HG03060 (cell line): ENCODE data around the gene CLCN7.

Source experiments
- ATAC-seq: cut with Tn5 transposase; IDR thresholded peaks from one replicate; pipeline ENCODE4 v1.9.1; 2021; ENCODE audit warnings: low read depth, moderate number of reproducible peaks; ENCODE audit not compliant: unreplicated experiment

Gene CLCN7

DNA sequence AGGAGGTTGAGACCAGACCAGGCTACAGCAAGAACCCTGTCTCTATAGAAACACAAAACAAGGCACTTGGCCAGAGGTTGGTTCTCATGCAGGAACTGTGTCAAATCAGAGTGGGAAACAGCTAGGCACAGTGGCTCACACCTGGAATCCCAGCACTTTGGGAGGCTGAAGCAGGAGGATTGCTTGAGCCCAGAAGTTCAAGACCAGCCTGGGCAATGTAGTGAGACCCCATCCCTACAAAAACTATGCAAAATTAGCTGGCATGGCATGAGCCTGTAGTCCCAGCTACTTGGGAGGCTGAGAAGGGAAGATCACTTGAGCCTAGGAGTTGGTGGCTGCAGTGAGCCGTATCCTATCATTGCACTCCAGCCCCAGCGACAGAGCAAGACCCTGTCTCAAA lies 62.0 kb downstream of the CLCN7 start:
- no peak for ATAC-seq

DNA sequence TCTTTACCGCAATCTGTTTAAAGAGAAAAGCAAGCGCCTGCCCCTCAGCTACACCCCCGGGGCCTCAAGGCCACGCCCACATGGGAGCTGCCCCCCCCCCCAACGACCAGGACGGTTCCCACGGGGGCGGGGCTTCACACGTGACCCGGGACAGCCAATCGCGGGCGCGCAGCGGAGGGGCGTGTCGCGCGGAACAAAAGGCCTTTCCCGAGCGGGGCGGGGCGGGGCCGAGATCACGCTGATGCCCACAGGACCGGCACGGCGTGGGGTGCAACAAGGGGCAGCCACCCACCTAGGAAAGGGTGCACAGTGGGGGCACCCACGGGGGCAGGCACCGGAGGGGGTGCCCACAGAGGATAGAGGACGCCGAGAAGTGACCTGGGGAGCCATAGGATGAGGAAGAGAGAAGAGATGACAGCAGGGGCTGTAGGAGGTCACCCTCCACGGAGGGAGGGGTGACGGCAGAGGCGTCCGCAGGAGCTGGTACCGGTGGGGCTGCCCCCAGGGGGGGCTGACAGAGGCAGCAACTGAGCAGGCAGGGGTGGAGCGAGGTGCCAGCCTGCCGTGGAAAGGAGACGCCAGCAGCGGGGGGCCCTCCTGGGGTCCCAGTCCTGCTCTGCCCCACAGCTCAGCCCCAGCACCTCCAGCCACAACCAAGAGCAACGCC lies 66.5 kb downstream of the CLCN7 start:
- ATAC-seq, result no peak

DNA sequence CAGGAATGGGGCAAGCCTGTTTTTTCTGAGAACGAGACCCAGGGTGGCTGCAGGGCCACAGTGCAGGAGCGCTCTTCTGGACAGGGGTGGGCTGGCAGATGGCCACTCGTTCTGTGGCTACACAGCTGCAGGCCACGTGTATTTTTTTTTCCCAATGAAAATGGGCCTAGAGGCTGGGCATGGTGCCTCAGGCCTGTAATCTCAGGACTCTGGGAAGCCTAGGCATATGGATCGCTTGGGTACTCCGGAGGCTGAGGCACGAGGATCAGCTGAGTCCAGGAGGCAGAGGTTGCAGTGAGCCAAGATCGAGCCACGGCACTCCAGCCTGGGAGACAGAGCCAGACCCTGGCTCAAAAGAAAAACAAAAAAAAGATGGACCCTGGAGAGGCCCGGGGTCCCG lies 67.1 kb downstream of the CLCN7 start:
- ATAC-seq, result no peak

DNA sequence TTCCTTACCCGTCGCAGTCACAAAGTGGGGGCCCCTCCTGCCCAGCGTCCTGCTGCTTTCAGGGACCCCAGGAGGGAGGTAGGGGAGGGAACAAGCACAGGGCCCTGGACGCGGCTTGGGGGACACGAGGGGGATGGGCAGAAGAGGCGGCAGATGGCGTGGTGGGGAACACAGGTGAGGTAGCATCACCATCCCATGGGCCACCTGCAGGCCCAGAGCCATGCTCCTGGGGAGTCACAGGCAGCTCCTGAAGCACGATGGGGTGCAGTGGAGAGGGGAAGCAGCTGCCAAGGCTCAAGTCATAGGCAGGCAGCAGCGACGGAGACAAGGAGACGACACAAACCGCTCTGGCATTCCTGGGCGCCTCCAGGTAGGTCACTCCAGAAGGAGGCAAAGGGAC lies 71.1 kb downstream of the CLCN7 start:
- no peak for ATAC-seq

DNA sequence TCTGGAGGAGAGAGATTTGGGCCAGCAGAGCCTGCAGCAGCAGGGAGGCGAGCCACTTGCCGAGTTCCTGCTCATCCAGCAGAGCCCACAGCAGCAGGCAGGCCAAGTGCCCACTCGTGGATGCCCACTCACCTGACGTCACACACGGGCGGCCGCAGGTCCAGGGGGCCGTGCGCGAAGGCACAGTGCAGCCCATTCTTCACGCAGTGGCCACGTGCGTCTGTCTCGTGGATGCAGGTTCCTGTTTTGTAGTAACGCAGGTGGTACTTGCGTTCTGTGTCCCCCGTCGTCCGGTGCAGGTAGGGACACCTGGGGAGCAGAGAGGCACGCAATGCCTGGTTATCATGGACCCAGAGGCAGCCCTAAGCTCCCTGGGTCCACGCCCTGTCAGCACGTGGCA lies 71.8 kb downstream of the CLCN7 start:
- no peak for ATAC-seq

DNA sequence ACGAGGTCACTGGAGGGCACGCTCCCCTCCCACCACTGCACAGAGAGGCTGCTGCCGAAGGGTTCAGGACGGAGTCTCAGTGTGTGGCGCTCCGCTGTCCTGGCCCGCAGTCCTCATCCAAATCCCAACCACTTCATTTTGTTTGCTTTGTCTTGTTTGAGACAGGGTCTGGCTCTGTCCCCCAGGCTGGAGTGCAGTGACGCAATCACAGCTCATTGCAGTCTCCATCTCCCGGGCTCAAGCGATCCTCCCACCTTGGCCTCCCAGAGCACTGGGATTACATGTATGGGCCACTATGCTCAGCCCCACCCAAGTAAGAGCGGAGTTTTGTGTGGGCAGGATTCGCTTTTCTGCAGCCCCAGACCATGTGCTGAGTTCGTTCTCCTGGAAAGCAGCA lies 73.1 kb downstream of the CLCN7 start:
- no peak for ATAC-seq

DNA sequence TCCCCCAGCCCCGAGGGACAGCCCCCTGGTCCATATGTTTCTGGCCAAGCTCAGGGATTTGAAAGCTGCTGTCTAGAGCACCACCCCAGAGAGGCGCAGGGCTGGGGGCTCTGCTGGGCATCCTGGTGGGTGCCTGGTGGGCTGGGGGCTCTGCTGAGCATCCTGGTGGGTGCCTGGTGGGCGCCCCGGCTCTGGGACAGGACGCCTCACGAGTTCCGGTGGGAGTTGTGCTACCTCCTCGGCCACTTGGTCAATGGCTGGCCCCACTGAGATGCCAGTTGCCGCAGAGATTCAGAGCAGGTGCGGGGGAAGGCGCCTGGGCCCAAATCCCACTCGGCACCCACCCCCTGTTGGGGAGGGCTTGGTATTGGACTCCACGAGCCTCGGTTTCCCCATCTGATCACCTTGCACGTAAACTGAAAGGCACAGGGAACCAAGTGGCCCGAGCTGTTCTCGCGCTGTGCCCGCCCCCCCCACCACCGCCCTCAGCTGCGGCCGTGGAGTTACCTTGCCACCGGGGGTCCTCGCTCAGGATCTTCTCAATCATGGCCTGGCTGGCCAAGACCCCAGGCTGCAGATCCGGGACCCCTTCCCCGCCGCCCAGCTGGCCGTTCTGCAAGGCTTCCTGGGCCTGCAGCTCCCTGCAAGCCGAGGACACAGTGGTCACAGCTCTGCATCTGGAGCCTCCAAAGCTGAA lies 73.6 kb downstream of the CLCN7 start:
- no peak for ATAC-seq

DNA sequence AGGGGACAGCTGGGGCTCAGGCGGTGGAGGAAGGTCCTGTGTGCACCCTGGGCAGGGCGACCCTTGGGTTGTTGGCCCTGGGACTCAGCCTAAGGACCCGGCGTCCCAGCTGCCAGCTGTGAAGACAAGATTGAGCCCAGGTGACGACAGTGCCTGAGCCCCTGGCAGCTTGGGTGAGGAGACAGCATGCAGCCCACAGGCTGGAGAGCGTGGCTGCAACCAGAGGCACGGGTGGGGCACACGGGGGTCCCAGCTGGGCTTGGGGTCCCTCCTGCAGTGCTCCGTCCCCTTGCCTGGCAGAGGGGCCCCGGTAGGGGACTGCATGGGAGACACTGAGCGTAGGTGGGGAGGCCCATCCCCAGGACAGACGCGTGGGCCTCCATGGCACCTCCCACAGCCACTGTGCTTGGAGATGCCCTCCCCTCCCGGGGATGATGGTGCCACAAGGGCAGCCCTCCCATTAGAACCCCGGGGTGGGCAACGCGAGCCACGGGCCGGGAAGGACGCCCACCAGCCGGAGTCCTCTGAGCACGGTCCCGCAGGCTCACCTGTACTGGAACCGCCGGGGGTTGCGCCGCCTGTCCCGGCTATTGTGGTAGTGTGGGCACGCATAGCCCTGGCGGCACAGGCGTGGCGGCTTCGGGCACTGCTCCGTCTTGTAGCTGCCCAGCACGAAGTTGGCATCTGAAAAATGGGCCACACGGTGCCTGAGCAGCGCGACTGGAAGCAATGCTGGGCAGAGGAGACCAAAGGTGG lies 75.8 kb downstream of the CLCN7 start:
- ATAC-seq, result no peak

DNA sequence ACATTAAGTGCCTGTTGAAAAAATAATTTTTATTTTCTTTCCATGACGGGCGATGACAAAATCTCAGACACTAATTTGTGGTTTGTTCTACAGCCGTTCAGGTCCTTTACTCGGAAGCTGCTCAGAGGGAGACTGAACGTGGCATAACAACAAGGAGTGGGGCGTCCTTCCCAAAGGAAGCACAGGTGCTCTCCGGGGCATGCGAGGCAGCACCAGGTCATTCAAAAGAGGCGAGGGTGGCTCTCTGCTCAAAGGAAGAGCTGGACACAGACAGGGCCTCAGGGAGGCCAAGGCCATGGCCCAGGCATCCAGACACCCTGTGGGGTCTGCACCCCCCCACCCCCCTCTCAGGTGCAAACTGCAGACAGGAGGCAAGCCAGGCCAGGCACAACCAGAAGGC lies 76.5 kb downstream of the CLCN7 start:
- ATAC-seq, result no peak

DNA sequence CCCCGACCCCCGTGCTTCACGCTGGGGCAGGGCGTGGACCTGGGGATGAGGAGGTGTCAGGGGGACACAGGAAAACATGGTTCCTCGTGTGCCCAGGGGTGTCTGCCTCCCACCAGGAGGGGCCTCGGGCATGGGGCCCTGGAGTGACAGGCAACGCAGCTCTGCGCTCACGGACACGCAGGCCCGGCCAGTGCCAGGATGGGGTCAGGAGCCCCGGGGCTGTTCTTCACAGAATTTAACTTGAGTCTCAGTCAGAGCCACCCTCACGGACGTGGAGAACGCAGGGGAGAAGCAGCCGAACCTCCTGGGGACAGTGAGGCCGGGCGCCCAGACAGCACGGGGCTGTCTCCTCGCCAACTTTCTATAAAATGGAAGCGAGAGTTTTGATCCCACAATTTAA lies 77.0 kb downstream of the CLCN7 start:
- ATAC-seq, result no peak

DNA sequence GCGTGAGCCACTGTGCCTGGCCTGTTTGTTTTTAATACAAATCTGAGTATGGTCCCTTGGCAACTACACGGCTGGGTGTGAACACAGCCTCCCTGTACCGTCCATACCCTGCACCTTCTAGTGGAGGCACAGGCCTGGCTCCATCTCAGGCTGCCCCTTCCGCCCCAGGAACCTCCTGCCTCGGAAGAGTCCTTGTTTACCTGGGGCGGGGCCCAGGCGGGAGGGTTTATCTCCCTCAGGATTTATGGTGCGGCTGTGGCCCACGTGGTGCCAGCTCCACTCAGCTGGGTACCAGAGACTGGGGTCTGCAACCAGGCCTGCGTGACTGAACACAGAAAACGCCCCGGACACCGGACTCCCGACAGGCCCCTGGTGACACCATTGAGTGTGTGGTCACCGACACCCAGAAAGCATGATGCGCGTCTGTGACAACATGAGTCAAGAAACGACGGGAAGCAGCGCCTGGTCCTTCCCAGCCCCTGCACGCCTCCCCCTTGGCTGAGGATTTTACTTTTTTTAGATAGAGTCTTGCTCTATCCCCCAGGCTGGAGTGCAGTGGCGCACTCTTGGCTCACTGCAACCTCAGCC lies 79.3 kb downstream of the CLCN7 start:
- ATAC-seq, result no peak
